Heart right ventricle (tissue), 16 donors: Measurements from ENCODE around the gene SKIC3. TPM values are rescaled to one million over a fixed set of nuclear protein-coding genes. Genes with fewer than 3 reads are reported as not detected.

Experiments
- ATAC-seq, 8 donors: fragments of 200-7000 bp; cut with Tn5 transposase; one replicate each; pipeline ENCODE4 v1.9.1; 2020; ENCODE audit warnings: mild to moderate bottlenecking in 8 of 8, moderate library complexity in 8 of 8, moderate number of reproducible peaks in 1 of 8
- DNase-seq, 2 donors: peaks; one replicate each; pipeline ENCODE4 v3.0.0-alpha.2; 2020
- H3K27ac ChIP-seq, 10 donors: fragments of 200-600 bp; sonication (generic) in 2 of 10; one replicate each; pipeline versions ENCODE4 v1.5.0 to v1.8.0; 2020 to 2022; ENCODE audit warnings: mild to moderate bottlenecking in 3 of 10
- H3K27me3 ChIP-seq, 7 donors: fragments of 200-600 bp; one replicate each; pipeline ENCODE4 v1.8.0; 2021 to 2022; ENCODE audit warnings: mild to moderate bottlenecking in 2 of 7
- H3K36me3 ChIP-seq, 9 donors: fragments of 200-600 bp; sonication (generic) in 1 of 9; one replicate each; pipeline versions ENCODE4 v1.5.0 to v1.8.0; 2020 to 2022; ENCODE audit warnings: mild to moderate bottlenecking in 2 of 9
- H3K4me1 ChIP-seq, 9 donors: fragments of 200-600 bp; sonication (generic) in 1 of 9; one replicate each; pipeline versions ENCODE4 v1.5.0 to v1.8.0; 2020 to 2022; ENCODE audit warnings: mild to moderate bottlenecking in 4 of 9
- H3K4me3 ChIP-seq, 10 donors: fragments of 200-600 bp; sonication (generic) in 2 of 10; one replicate each; pipeline versions ENCODE4 v1.5.0 to v1.8.0; 2020 to 2022; ENCODE audit warnings: mild to moderate bottlenecking in 7 of 10, moderate library complexity in 2 of 10
- H3K9me3 ChIP-seq, 11 donors: fragments of 200-600 bp in 10 of 11; sonication (generic) in 2 of 11; one replicate each; pipeline versions ENCODE4 v1.5.0 to v1.8.0; 2013 to 2022; ENCODE audit warnings: mild to moderate bottlenecking in 2 of 11, control low read depth in 1 of 11, moderate library complexity in 1 of 11
- CTCF ChIP-seq, 9 donors: fragments of 200-600 bp; sonication (generic) in 2 of 9; IDR thresholded peaks; one replicate each; pipeline versions ENCODE4 v1.5.0 to v1.8.0; 2021 to 2022; ENCODE audit warnings: antibody characterized with exemption in 9 of 9, mild to moderate bottlenecking in 5 of 9, moderate library complexity in 1 of 9
- WGBS, 2 donors: extraction: QIAGEN DNeasy Blood & Tissue Kit; methylation state at CpG; one replicate each; pipeline ENCODE4 v1.1.7; 2013; ENCODE audit warnings: inconsistent platforms in 1 of 2; 5-methylcytosine and 5-hydroxymethylcytosine counted together
- intact Hi-C, 10 donors: fragments of 100-400 bp; cut with DNase I; formaldehyde crosslinking; loops; one replicate each; pipeline versions ENCODE4 v1.11.1 to v1.14.2; 2022
- polyA plus RNA-seq, 2 donors: library from polyadenylated mRNA; stranded (reverse); fragments of 200-250 nt; gene quantifications; one replicate each; pipeline ENCODE4 v1.2.3, GENCODE V29; 2013
- total RNA-seq, 10 donors: library from RNA; stranded (reverse); fragmentation: NEBNext Ultra II Directional in 3 of 10; extraction: Animal tissue kit (Norgen Biotek cat#: 25700) in 3 of 10; gene quantifications; one replicate each; pipeline versions ENCODE4 v1.2.1 to v1.2.4, GENCODE V29; 2021 to 2023
- donor health status: Arrhythmogenic right ventricular cardiomyopathy.
- donor health status: ischemic (EF 13 %, LVEDD 7.1; RV severe dilation, severe dysfunction).
- donor health status: healthy with polysubstance abuse.
- donor health status: DM: no; HTN: yes; CAD: no.
- donor health status: DM: no; HTN: no; CAD: no.
- donor health status: ischemic (EF 25% LVEDD 6.9; RV normal size, moderate dysfunction).
- donor health status: ischemic (EF 25% LVEDD 5.7; RV mildly dilated, moderate dysfunction).
- donor health status: healthy.
- donor health status: DM: yes; HTN: yes; CAD: no.
- donor health status: Ischemic cardiomyopathy.
- donor health status: ischemic (EF 35%, LVEDD 5.7; RV mildly dilated, moderate dysfunction).
- donor health status: nonischemic (EF 11% LVEDD 7.7; RV severe dilation, severe dysfunction).
- donor health status: DM: yes; HTN: yes; CAD: no.
- donor health status: PGD.
- donor health status: ischemic (EF 29% LVEDD 5.4; RV normal size, mild dysfunction).
- donor health status: nonischemic (EF 23%, LVEDD 6.1; RV moderate dilation, normal function).

Gene SKIC3
- total and polyA plus RNA-seq, 12 donors, result 15.3 to 74.9 (median 68.0) TPM

GRCh38 chr5:95554331-95554646 is 488 bp downstream of the SKIC3 start:
- H3K27ac ChIP-seq, result peak overlapping the region in 9 of 10 donors; percentile 80 to 91 (median 84)
- H3K4me3 ChIP-seq, result peak overlapping the region; percentile 58 to 96 (median 74)
- no peaks in the 10 kb centered on the region for H3K9me3 ChIP-seq
- peaks cover 0 to 45% (median 31%) of the 10 kb centered on the region in 9 donors for H3K4me1 ChIP-seq
- H3K36me3 ChIP-seq, result peaks cover 0 to 25% (median 0%) of the 10 kb centered on the region in 9 donors
- 0 to 1% methylated on average over 6 of the region's 6 CpGs for WGBS, 2 donors
- intact Hi-C loops, result loop anchor here in 2 of 10 donors (10.0 kb wide), 2 partner anchors 291 to 411 kb away; partner anchors contain the start of gene ELL2 (in 1 of the 2)
- H3K27me3 ChIP-seq, result no peaks in the 10 kb centered on the region
- ATAC-seq, result peak in 3 of 8 donors; percentile 8 to 51 (median 28)
- TF ChIP-seq CTCF (IDR thresholded peaks at IDR 0.05), result no peak
- DNase-seq, result no peak

- intact Hi-C loops, result loop anchor here in 1 of 10 donors (5.0 kb wide), 1 partner anchor 37 kb away; no protein-coding TSS in a partner anchor
- Histone ChIP-seq H3K27me3 (no peaks in the 10 kb centered on the region), H3K4me3 (no peak overlapping the region), H3K9me3 (no peaks in the 10 kb centered on the region), H3K4me1 (peaks cover 0 to 37% (median 18%) of the 10 kb centered on the region in 9 donors), H3K27ac (no peak overlapping the region), H3K36me3 (peaks cover 0 to 76% (median 27%) of the 10 kb centered on the region in 9 donors)
- DNase-seq (no peak), ATAC-seq (no peak)
- TF ChIP-seq CTCF (IDR thresholded peaks at IDR 0.05), result no peak
Observed at GRCh38 chr5:95549030-95549429, 5.7 kb downstream of the SKIC3 start.

DNA sequence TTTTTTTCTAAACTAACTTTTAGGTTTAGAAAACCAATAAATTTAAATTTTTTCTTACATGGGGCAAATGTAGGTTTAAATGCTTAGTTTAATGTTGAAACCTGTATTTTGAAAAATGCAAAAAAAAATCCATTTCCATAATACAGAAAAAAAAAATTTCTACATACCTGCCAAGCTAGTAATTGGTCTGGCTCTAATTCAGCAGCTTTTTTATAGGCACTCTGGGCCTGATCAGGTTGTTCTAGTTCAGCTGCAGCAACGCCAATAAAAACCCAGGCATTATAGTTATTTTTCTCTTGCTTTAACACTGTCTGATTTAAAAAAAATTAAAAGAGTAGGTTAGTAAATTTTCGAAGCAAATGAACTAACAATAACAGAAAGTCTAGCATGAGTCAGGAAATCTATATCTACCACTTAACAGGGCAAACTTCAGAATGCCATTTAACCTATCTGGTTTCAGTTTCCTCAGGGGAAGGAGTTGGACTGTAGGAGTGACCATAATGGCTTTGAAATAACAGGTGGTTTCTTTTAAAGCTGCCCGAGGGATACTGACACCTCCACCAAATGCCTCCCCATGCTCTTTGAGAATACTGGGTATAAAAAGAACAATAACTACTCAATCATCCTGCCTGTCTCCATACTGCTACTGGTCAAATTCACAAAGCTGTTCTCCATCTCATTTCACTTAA is 11.6 kb downstream of the SKIC3 start:
- no peak overlapping the region for H3K27ac ChIP-seq
- intact Hi-C loops, result no loop called here
- H3K36me3 ChIP-seq, result peaks cover 0 to 100% (median 38%) of the 10 kb centered on the region in 9 donors
- DNase-seq, result no peak
- no peak for ATAC-seq
- TF ChIP-seq CTCF (IDR thresholded peaks at IDR 0.05), result no peak
- peaks cover 0 to 20% (median 4%) of the 10 kb centered on the region in 9 donors for H3K4me1 ChIP-seq
- no peaks in the 10 kb centered on the region for H3K9me3 ChIP-seq
- 51 to 62% methylated on average over 3 of the region's 3 CpGs for WGBS, 2 donors
- H3K27me3 ChIP-seq, result no peaks in the 10 kb centered on the region
- H3K4me3 ChIP-seq, result no peak overlapping the region

- peaks cover 0 to 13% (median 0%) of the 10 kb centered on the region in 9 donors for H3K4me1 ChIP-seq
- peaks cover 0 to 99% (median 26%) of the 10 kb centered on the region in 9 donors for H3K36me3 ChIP-seq
- no peaks in the 10 kb centered on the region for H3K27me3 ChIP-seq
- no peak for DNase-seq
- intact Hi-C loops, result no loop called here
- 67 to 71% methylated on average over 2 of the region's 2 CpGs for WGBS, 2 donors
- H3K4me3 ChIP-seq, result no peak overlapping the region
- H3K9me3 ChIP-seq, result no peaks in the 10 kb centered on the region
- TF ChIP-seq CTCF (IDR thresholded peaks at IDR 0.05), result no peak
- H3K27ac ChIP-seq, result no peak overlapping the region
- no peak for ATAC-seq
Observed at GRCh38 chr5:95537501-95537900, 17.3 kb downstream of the SKIC3 start.
